Astrocyte (in vitro differentiated cells and primary cell): ENCODE measurements around the gene TMPRSS13.

Source experiments
- EZH2 ChIP-seq: IDR thresholded peaks from 2 replicates; pipeline ENCODE4 v1.6.1; 2012; ENCODE audit warnings: mild to moderate bottlenecking, low read length, inconsistent platforms; ENCODE audit not compliant: insufficient read depth
- TF ChIP-seq, protein P1 (sequence below): IDR thresholded peaks from 2 replicates; pipeline ENCODE4 v1.5.1; 2011; ENCODE audit warnings: low read depth, mild to moderate bottlenecking, inconsistent platforms, low read length, moderate library complexity; ENCODE audit not compliant: insufficient read depth

DNA sequence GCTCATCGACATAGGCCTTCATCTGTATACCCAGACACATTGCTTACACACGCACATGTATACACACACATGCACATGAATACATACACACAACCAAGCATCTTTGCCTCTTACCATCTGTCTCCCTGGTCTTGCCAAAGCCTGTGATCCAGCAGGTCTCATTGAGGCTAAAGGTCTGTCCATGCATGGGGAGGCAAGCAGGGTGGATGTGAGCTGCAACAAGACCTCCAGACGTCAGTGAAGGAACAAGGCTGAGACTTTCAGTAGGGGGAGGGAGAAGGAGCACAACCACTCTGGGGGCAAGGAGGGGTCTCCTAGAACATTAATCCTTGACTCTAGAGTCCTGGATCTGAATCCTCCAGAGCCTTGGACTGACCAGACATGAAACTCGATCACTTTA lies 23.7 kb downstream of the TMPRSS13 start:
- TF ChIP-seq EZH2 = no peak
- TF ChIP-seq, protein P1, sequence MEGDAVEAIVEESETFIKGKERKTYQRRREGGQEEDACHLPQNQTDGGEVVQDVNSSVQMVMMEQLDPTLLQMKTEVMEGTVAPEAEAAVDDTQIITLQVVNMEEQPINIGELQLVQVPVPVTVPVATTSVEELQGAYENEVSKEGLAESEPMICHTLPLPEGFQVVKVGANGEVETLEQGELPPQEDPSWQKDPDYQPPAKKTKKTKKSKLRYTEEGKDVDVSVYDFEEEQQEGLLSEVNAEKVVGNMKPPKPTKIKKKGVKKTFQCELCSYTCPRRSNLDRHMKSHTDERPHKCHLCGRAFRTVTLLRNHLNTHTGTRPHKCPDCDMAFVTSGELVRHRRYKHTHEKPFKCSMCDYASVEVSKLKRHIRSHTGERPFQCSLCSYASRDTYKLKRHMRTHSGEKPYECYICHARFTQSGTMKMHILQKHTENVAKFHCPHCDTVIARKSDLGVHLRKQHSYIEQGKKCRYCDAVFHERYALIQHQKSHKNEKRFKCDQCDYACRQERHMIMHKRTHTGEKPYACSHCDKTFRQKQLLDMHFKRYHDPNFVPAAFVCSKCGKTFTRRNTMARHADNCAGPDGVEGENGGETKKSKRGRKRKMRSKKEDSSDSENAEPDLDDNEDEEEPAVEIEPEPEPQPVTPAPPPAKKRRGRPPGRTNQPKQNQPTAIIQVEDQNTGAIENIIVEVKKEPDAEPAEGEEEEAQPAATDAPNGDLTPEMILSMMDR = no peak
